Tibial nerve (tissue), 4 donors: ENCODE data around the gene SARNP. TPM values are rescaled to one million over a fixed set of nuclear protein-coding genes. Genes with fewer than 3 reads are reported as not detected.

Experiments
- DNase-seq, 2 donors: peaks; one replicate each; pipeline ENCODE4 v3.0.0-alpha.2; 2019; ENCODE audit warnings: low spot score in 2 of 2
- H3K27ac ChIP-seq, 4 donors: fragments of 200-600 bp; sonication (generic) in 3 of 4; one replicate each; pipeline ENCODE4 v1.5.1; 2017 to 2019; ENCODE audit warnings: mild to moderate bottlenecking in 1 of 4
- H3K27me3 ChIP-seq, 2 donors: fragments of 200-600 bp; sonication (generic) in 1 of 2; one replicate each; pipeline versions ENCODE4 v1.5.1 to v1.6.0; 2017 to 2019
- H3K36me3 ChIP-seq, 3 donors: fragments of 200-600 bp; sonication (generic); one replicate each; pipeline ENCODE4 v1.5.1; 2018 to 2019
- H3K4me1 ChIP-seq, 4 donors: fragments of 200-600 bp; sonication (generic) in 3 of 4; one replicate each; pipeline ENCODE4 v1.5.1; 2017 to 2019
- H3K4me3 ChIP-seq, 4 donors: fragments of 200-600 bp; sonication (generic) in 3 of 4; one replicate each; pipeline ENCODE4 v1.5.1; 2017 to 2019; ENCODE audit warnings: mild to moderate bottlenecking in 1 of 4, moderate library complexity in 1 of 4
- H3K9me3 ChIP-seq, 4 donors: fragments of 200-600 bp; sonication (generic) in 3 of 4; one replicate each; pipeline ENCODE4 v1.5.1; 2017 to 2019
- CTCF ChIP-seq, 5 experiments: fragments of 200-600 bp in 3 of 5; fragments of 450-650 bp in 2 of 5; sonication (generic) in 3 of 5; IDR thresholded peaks; one replicate each; pipeline ENCODE4 v1.5.1; 2016 to 2019; ENCODE audit warnings: antibody characterized with exemption in 5 of 5, mild to moderate bottlenecking in 3 of 5, moderate library complexity in 2 of 5
- EP300 ChIP-seq, 2 donors: sonication (generic); formaldehyde crosslinking; IDR thresholded peaks; one replicate each; pipeline ENCODE4 v1.6.1; 2017; ENCODE audit warnings: antibody characterized with exemption in 2 of 2, mild to moderate bottlenecking in 1 of 2
- POLR2A ChIP-seq, 2 donors: fragments of 450-650 bp; IDR thresholded peaks; one replicate each; pipeline ENCODE4 v1.6.1; 2017; ENCODE audit warnings: antibody characterized with exemption in 2 of 2, mild to moderate bottlenecking in 2 of 2, moderate library complexity in 2 of 2
- whole genome bisulfite sequencing, 2 donors: methylation state at CpG; one replicate each; pipeline ENCODE4 v1.1.5; 2018; 5-methylcytosine and 5-hydroxymethylcytosine counted together
- total RNA-seq, 4 donors: library from RNA; depleted of rRNA; stranded (reverse); fragments of >200 nt; gene quantifications; one replicate each; pipeline ENCODE4 v1.1.0, GENCODE V29; 2016

The SARNP gene
- total RNA-seq, 4 donors from 2014 or later: 33.3 to 62.8 (median 52.8) TPM

GRCh38 chr12:55739025-55739378 lies 78.5 kb downstream of the SARNP start:
- peak overlapping the region in 2 of 4 donors; percentile 42 to 72 for H3K4me3 ChIP-seq
- peak overlapping the region in 2 of 4 donors; percentile 78 to 89 for H3K27ac ChIP-seq
- no peaks in the 10 kb centered on the region for H3K36me3 ChIP-seq
- 76 to 80% methylated on average over 2 of the region's 2 CpGs for WGBS, 2 donors
- H3K4me1 ChIP-seq: peaks cover 0 to 43% (median 23%) of the 10 kb centered on the region in 4 donors
- H3K27me3 ChIP-seq: no peaks in the 10 kb centered on the region
- no peak for DNase-seq
- H3K9me3 ChIP-seq: no peaks in the 10 kb centered on the region
- TF ChIP-seq POLR2A (IDR thresholded peaks at IDR 0.05) (no peak), CTCF (IDR thresholded peaks at IDR 0.05) (no peak), EP300 (IDR thresholded peaks at IDR 0.05) (no peak)

GRCh38 chr12:55738123-55739024 lies 79.2 kb downstream of the SARNP start:
- TF ChIP-seq POLR2A (IDR thresholded peaks at IDR 0.05) (no peak), EP300 (IDR thresholded peaks at IDR 0.05) (peak in 1 of 2 donors; percentile 17), CTCF (IDR thresholded peaks at IDR 0.05) (peak; percentile 81 to 94 (median 85))
- peak overlapping the region; percentile 40 to 72 (median 44) for H3K4me3 ChIP-seq
- no peaks in the 10 kb centered on the region for H3K9me3 ChIP-seq
- H3K36me3 ChIP-seq: no peaks in the 10 kb centered on the region
- peak; percentile 71 to 99 for DNase-seq
- H3K27me3 ChIP-seq: no peaks in the 10 kb centered on the region
- H3K4me1 ChIP-seq: peaks cover 0 to 37% (median 17%) of the 10 kb centered on the region in 4 donors
- 0% methylated on average over 14 of the region's 14 CpGs for WGBS, 2 donors
- H3K27ac ChIP-seq: peak overlapping the region; percentile 67 to 93 (median 84)

- no peaks in the 10 kb centered on the region for H3K36me3 ChIP-seq
- no peaks in the 10 kb centered on the region for H3K9me3 ChIP-seq
- peaks cover 0 to 36% (median 16%) of the 10 kb centered on the region in 4 donors for H3K4me1 ChIP-seq
- no peaks in the 10 kb centered on the region for H3K27me3 ChIP-seq
- peak overlapping the region; percentile 67 to 93 (median 84) for H3K27ac ChIP-seq
- peak overlapping the region; percentile 40 to 72 (median 44) for H3K4me3 ChIP-seq
- 12 to 13% methylated on average over 4 of the region's 4 CpGs for WGBS, 2 donors
- TF ChIP-seq POLR2A (IDR thresholded peaks at IDR 0.05) (no peak), EP300 (IDR thresholded peaks at IDR 0.05) (no peak), CTCF (IDR thresholded peaks at IDR 0.05) (no peak)
- no peak for DNase-seq
Measured at GRCh38 chr12:55737581-55738122, 79.9 kb downstream of the SARNP start.

GRCh38 chr12:55736780-55737580 lies 80.5 kb downstream of the SARNP start:
- no peaks in the 10 kb centered on the region for H3K9me3 ChIP-seq
- H3K4me3 ChIP-seq: no peak overlapping the region
- 25 to 29% methylated on average over 6 of the region's 6 CpGs for WGBS, 2 donors
- H3K36me3 ChIP-seq: no peaks in the 10 kb centered on the region
- peak overlapping the region; percentile 67 to 93 (median 84) for H3K27ac ChIP-seq
- H3K27me3 ChIP-seq: no peaks in the 10 kb centered on the region
- peaks cover 0 to 29% (median 14%) of the 10 kb centered on the region in 4 donors for H3K4me1 ChIP-seq
- TF ChIP-seq POLR2A (IDR thresholded peaks at IDR 0.05) (no peak), EP300 (IDR thresholded peaks at IDR 0.05) (peak in 1 of 2 donors; percentile 21), CTCF (IDR thresholded peaks at IDR 0.05) (peak; percentile 54 to 78 (median 77))
- DNase-seq: peak in 1 of 2 donors; percentile 66
